A673 (cell line): ENCODE results near the gene COG4.

Experiments used
- CTCF ChIP-seq: fragments of 300-800, 200-600 bp; sonication (generic); conservative IDR thresholded peaks from 2 replicates; pipeline ENCODE4 v1.5.1; 2017; ENCODE audit warnings: low read depth, mild to moderate bottlenecking, antibody characterized with exemption, low read length, moderate library complexity, mixed read lengths
- EZH2 ChIP-seq: fragments of 200-600 bp; sonication (generic); IDR thresholded peaks from 2 replicates; pipeline ENCODE4 v1.6.1; 2017; ENCODE audit warnings: borderline replicate concordance, low read depth, mild to moderate bottlenecking, mixed read lengths, antibody characterized with exemption, low read length; ENCODE audit not compliant: poor library complexity, severe bottlenecking

- TF ChIP-seq CTCF, result no peak
- no peak for TF ChIP-seq EZH2
These were observed 29.6 kb downstream of the COG4 start for GRCh38 chr16:70493802-70494201.
